Mesendoderm (in vitro differentiated cells): ENCODE data around the gene NUP37. TPM values are rescaled to one million over a fixed set of nuclear protein-coding genes. Genes with fewer than 3 reads are reported as not detected.
"Not testable (repeated sequence)": the region's sequence is repeated elsewhere in the genome, so short reads cannot be mapped to it uniquely, and the experiment has no call there.

Experiments used
- DNase-seq: peaks from one replicate; pipeline ENCODE4 v3.0.0; 2013
- H2AK5ac ChIP-seq: 2 replicates; pipeline ENCODE4 v1.6.1; 2013; ENCODE audit warnings: low read length, inconsistent platforms
- H2BK120ac ChIP-seq: 2 replicates; pipeline ENCODE4 v1.6.1; 2013; ENCODE audit warnings: low read depth, mild to moderate bottlenecking, low read length, moderate library complexity, mixed read lengths
- H2BK15ac ChIP-seq: replicated peaks from 2 replicates; pipeline ENCODE4 v1.6.1; 2013; ENCODE audit warnings: low read depth, mild to moderate bottlenecking, moderate library complexity
- H2BK5ac ChIP-seq: 2 replicates; pipeline ENCODE4 v1.6.1; 2013; ENCODE audit warnings: low read length, inconsistent platforms
- H3K18ac ChIP-seq: 2 replicates; pipeline ENCODE4 v1.6.1; 2013; ENCODE audit warnings: mild to moderate bottlenecking, low read length, mixed read lengths
- H3K23ac ChIP-seq: one replicate; pipeline ENCODE4 v1.6.1; 2013; ENCODE audit warnings: low read length
- H3K27ac ChIP-seq: 2 replicates; pipeline ENCODE4 v1.5.1; 2013; ENCODE audit warnings: low read depth, mild to moderate bottlenecking, inconsistent platforms, low read length, moderate library complexity
- H3K27me3 ChIP-seq: 2 replicates; pipeline ENCODE4 v1.6.1; 2013; ENCODE audit warnings: low read length, control low read depth, mild to moderate bottlenecking, inconsistent platforms; ENCODE audit not compliant: insufficient read depth, poor library complexity
- H3K36me3 ChIP-seq: 2 replicates; pipeline ENCODE4 v1.6.1; 2013; ENCODE audit warnings: low read length, inconsistent platforms; ENCODE audit not compliant: control insufficient read depth, insufficient read depth
- H3K4ac ChIP-seq: one replicate; pipeline ENCODE4 v1.6.1; 2013; ENCODE audit warnings: low read depth, mild to moderate bottlenecking, low read length, moderate library complexity
- H3K4me1 ChIP-seq: 2 replicates; pipeline ENCODE4 v1.6.1; 2013; ENCODE audit warnings: low read depth, low read length, inconsistent platforms; ENCODE audit not compliant: control insufficient read depth
- H3K4me2 ChIP-seq: 2 replicates; pipeline ENCODE4 v1.6.1; 2013; ENCODE audit warnings: low read length
- H3K4me3 ChIP-seq: 2 replicates; pipeline ENCODE4 v1.5.1; 2013; ENCODE audit warnings: mild to moderate bottlenecking, low read length
- H3K56ac ChIP-seq: one replicate; pipeline ENCODE4 v1.6.1; 2013; ENCODE audit warnings: low read length
- H3K79me1 ChIP-seq: 2 replicates; pipeline ENCODE4 v1.6.1; 2013; ENCODE audit warnings: low read length, inconsistent platforms
- H3K79me2 ChIP-seq: 2 replicates; pipeline ENCODE4 v1.6.1; 2013; ENCODE audit warnings: mild to moderate bottlenecking, low read length; ENCODE audit not compliant: control insufficient read depth, insufficient read depth
- H3K9ac ChIP-seq: 2 replicates; pipeline ENCODE4 v1.6.1; 2013; ENCODE audit warnings: low read length, inconsistent platforms
- H4K5ac ChIP-seq: one replicate; pipeline ENCODE4 v1.6.1; 2013; ENCODE audit warnings: low read length
- H4K8ac ChIP-seq: one replicate; pipeline ENCODE4 v1.6.1; 2013; ENCODE audit warnings: low read depth, mild to moderate bottlenecking, control low read depth, low read length, moderate library complexity
- WGBS: extraction: QIAGEN DNeasy Blood & Tissue Kit; methylation state at CpG from one replicate; pipeline ENCODE4 v1.1.7; 2013; ENCODE audit warnings: low lambda C conversion rate, missing lambda C conversion rate; ENCODE audit not compliant: insufficient coverage; ENCODE audit errors: extremely low coverage; 5-methylcytosine and 5-hydroxymethylcytosine counted together
- polyA plus RNA-seq, 2 experiments: library from polyadenylated mRNA; stranded (reverse); fragments of 200-250 nt; gene quantifications; one replicate each; pipeline ENCODE4 v1.2.3, GENCODE V29; 2013

NUP37 gene
- polyA plus RNA-seq (2013, experiment 1 of 2), result 63.5 TPM
- 69.3 TPM for polyA plus RNA-seq (2013, experiment 2 of 2)

GRCh38 chr12:102119674-102120563, at the start of gene NUP37, which contains the start of gene PARPBP:
Gene NUP37 (minus strand): TSS chr12:102120114. CDS start chr12:102118518, 1,596 bp downstream.
Gene PARPBP (plus strand): TSS chr12:102120183. CDS start chr12:102123889, 3,706 bp downstream.
- peak; percentile 97 for DNase-seq
- Histone ChIP-seq H3K27me3 (no peaks in the 10 kb centered on the region), H2BK5ac (peak within 1 kb of the TSS; percentile 80), H3K9ac (peak within 1 kb of the TSS; percentile 95), H4K8ac (no peak within 1 kb of the TSS), H3K79me2 (peaks cover 22% of the 10 kb centered on the region), H3K79me1 (peaks cover 15% of the 10 kb centered on the region), H4K5ac (no peak within 1 kb of the TSS), H3K27ac (peak within 1 kb of the TSS; percentile 80), H2AK5ac (no peak within 1 kb of the TSS), H3K23ac (peak within 1 kb of the TSS; percentile 48), H2BK15ac (no peak within 1 kb of the TSS), H3K4ac (peak within 1 kb of the TSS; percentile 64), H3K4me2 (peak within 1 kb of the TSS; percentile 90), H3K56ac (peak within 1 kb of the TSS; percentile 95), H3K4me3 (peak within 1 kb of the TSS; percentile 98), H2BK120ac (no peak within 1 kb of the TSS), H3K36me3 (no peaks in the 10 kb centered on the region), H3K18ac (peak within 1 kb of the TSS; percentile 62), H3K4me1 (no peaks in the 10 kb centered on the region)
- WGBS, result no CpG with 5 or more reads among the region's 62 CpGs

DNA sequence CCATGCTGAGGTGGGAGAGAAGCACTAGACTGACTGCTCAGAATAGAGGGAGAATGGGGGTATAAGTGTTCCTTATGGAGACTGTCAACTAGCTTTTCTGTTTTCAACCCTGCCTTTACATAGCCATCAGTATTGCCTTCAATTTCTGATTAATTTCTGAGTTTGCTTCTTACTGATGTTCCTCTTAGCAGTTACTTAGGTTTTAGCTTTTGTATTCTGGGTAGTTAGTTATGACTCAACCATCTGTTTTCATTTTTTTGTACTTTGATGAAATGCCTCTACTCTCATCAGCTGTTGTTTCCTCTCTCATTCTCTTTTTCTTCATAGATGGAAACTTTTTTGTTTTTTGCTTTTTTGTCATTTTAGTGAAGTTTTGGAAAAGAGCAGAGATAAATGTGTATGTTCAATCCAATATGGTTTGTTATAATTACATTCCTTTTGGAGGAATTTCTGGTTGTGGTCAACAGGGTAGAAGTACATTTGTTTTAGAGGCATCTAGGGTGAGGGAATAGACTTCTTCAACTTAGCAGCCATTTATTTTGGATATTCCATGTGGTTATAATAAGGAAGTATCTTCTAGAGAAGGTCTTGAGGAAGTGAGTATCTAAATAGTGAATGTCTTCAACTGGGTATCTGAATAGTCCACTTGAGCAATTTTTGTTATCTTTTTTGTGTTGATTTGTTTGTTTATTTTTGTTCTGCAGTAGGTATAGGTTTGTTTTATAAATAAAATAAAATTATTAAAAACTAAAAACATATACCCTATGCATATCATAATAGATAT, 48.1 kb upstream of the NUP37 start:
- Histone ChIP-seq H3K36me3 (no peaks in the 10 kb centered on the region), H3K4ac (no peak overlapping the region), H2BK120ac (no peak overlapping the region), H2BK5ac (no peak overlapping the region), H3K18ac (no peak overlapping the region), H3K9ac (no peak overlapping the region), H3K27me3 (no peaks in the 10 kb centered on the region), H3K4me1 (no peaks in the 10 kb centered on the region), H3K23ac (no peak overlapping the region), H3K4me3 (no peak overlapping the region), H2AK5ac (no peak overlapping the region), H4K8ac (no peak overlapping the region), H3K4me2 (no peak overlapping the region), H2BK15ac (no peak overlapping the region), H3K56ac (no peak overlapping the region), H3K79me1 (no peaks in the 10 kb centered on the region), H3K27ac (no peak overlapping the region), H3K79me2 (no peaks in the 10 kb centered on the region), H4K5ac (no peak overlapping the region)
- DNase-seq, result no peak

GRCh38 chr12:102163383-102163782, 43.5 kb upstream of the NUP37 start:
- Histone ChIP-seq H3K18ac (no peak overlapping the region), H3K23ac (no peak overlapping the region), H3K79me2 (no peaks in the 10 kb centered on the region), H3K4me2 (no peak overlapping the region), H2BK15ac (no peak overlapping the region), H3K79me1 (no peaks in the 10 kb centered on the region), H4K5ac (no peak overlapping the region), H2BK5ac (no peak overlapping the region), H3K4me3 (no peak overlapping the region), H3K56ac (no peak overlapping the region), H2BK120ac (no peak overlapping the region), H2AK5ac (no peak overlapping the region), H3K27ac (no peak overlapping the region), H4K8ac (no peak overlapping the region), H3K4ac (no peak overlapping the region), H3K27me3 (no peaks in the 10 kb centered on the region), H3K9ac (no peak overlapping the region), H3K36me3 (no peaks in the 10 kb centered on the region), H3K4me1 (no peaks in the 10 kb centered on the region)
- no peak for DNase-seq
- WGBS, result no CpG with 5 or more reads among the region's 1 CpG

- H2BK5ac ChIP-seq, H3K4me3 ChIP-seq, H2BK15ac ChIP-seq, H3K27me3 ChIP-seq, H3K56ac ChIP-seq, H3K9ac ChIP-seq, H2BK120ac ChIP-seq, H4K5ac ChIP-seq, H3K4me2 ChIP-seq, H3K79me1 ChIP-seq, H4K8ac ChIP-seq, H3K4me1 ChIP-seq, H2AK5ac ChIP-seq, H3K4ac ChIP-seq, H3K79me2 ChIP-seq, H3K23ac ChIP-seq, H3K36me3 ChIP-seq: not testable (repeated sequence)
- Histone ChIP-seq H3K18ac (peak overlapping the region; percentile 76), H3K27ac (peak overlapping the region; percentile 6)
- DNase-seq, result peak; percentile 21
- WGBS, result no CpG with 5 or more reads among the region's 3 CpGs
These were observed 35.3 kb upstream of the NUP37 start for GRCh38 chr12:102155206-102155605.

GRCh38 chr12:102147062-102147587, 27.2 kb upstream of the NUP37 start:
- not testable (repeated sequence) for H3K27me3 ChIP-seq, H3K4me2 ChIP-seq

More at GRCh38 chr12:102147062-102147587, 27.2 kb upstream of the NUP37 start:
- not testable (repeated sequence) for H4K8ac ChIP-seq, H2BK5ac ChIP-seq, H3K79me2 ChIP-seq, H2BK15ac ChIP-seq, DNase-seq, H3K18ac ChIP-seq, H3K4me3 ChIP-seq, H3K36me3 ChIP-seq, H3K56ac ChIP-seq, H3K9ac ChIP-seq, H3K79me1 ChIP-seq, H3K4me1 ChIP-seq, H4K5ac ChIP-seq, H3K4ac ChIP-seq, H3K27ac ChIP-seq, H2BK120ac ChIP-seq, H2AK5ac ChIP-seq, H3K23ac ChIP-seq
- WGBS, result no CpG with 5 or more reads among the region's 4 CpGs
